Body of pancreas (tissue), 4 donors: ENCODE measurements around the gene BAHCC1.

Source experiments
- POLR2A ChIP-seq, 3 donors: fragments of 450-650 bp; IDR thresholded peaks; one replicate each; pipeline ENCODE4 v1.6.1; 2016; ENCODE audit warnings: antibody characterized with exemption in 3 of 3, mild to moderate bottlenecking in 2 of 3
- TF ChIP-seq, protein P1 (sequence below), 7 experiments: fragments of 450-650 bp in 4 of 7; fragments of 200-600 bp in 3 of 7; sonication (generic) in 3 of 7; IDR thresholded peaks; one replicate each; pipeline ENCODE4 v1.5.1; 2016 to 2019; ENCODE audit warnings: antibody characterized with exemption in 7 of 7

DNA sequence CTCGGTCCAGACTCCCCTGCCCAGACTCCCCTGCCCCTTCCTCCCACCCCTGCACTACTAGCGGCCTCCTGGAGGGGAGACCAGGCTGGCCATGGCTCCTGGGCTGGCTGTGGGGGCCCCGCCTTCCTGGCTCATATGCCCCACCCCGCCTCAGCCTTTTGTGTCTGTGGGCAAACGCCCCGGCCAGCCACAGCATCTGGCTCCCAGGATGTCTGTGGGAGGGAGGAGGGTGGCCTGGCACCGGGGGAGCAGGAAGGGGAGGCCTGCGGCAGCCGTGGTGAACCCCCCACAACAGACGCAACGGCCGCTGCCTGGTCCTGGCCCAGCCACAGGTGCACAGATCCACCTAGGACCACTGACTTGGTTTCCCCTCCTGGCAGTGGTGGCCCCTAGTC lies 32.9 kb downstream of the BAHCC1 start:
- TF ChIP-seq, protein P1, sequence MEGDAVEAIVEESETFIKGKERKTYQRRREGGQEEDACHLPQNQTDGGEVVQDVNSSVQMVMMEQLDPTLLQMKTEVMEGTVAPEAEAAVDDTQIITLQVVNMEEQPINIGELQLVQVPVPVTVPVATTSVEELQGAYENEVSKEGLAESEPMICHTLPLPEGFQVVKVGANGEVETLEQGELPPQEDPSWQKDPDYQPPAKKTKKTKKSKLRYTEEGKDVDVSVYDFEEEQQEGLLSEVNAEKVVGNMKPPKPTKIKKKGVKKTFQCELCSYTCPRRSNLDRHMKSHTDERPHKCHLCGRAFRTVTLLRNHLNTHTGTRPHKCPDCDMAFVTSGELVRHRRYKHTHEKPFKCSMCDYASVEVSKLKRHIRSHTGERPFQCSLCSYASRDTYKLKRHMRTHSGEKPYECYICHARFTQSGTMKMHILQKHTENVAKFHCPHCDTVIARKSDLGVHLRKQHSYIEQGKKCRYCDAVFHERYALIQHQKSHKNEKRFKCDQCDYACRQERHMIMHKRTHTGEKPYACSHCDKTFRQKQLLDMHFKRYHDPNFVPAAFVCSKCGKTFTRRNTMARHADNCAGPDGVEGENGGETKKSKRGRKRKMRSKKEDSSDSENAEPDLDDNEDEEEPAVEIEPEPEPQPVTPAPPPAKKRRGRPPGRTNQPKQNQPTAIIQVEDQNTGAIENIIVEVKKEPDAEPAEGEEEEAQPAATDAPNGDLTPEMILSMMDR (IDR thresholded peaks at IDR 0.05), result peak in 1 of 7 experiments; percentile 11
- no peak for TF ChIP-seq POLR2A (IDR thresholded peaks at IDR 0.05)
